Calu3 (cell line): Measurements from ENCODE around the gene ZBTB20. TPM values are rescaled to one million over a fixed set of nuclear protein-coding genes. Genes with fewer than 3 reads are reported as not detected.

ENCODE experiments used
- BruUV-seq: library from RNA; stranded (reverse); fragments of 400-500 nt; replicated peaks from 2 replicates; lab custom pipeline; 2021; lab: Mats Ljungman, UMichigan
- CTCF ChIA-PET: fragments of 300-600 bp; sonication (Branson Sonifier 250); formaldehyde crosslinking; loops from one replicate; lab custom pipeline; 2022; ENCODE audit warnings: antibody characterized with exemption; lab: Charles Lee
- DNase-seq: peaks from one replicate; pipeline ENCODE4 v3.0.0; 2022
- H3K27ac Mint-ChIP-seq: one replicate; pipeline ENCODE4 v1.8.0; 2022; ENCODE audit warnings: mixed read lengths; ENCODE audit not compliant: unreplicated experiment
- H3K27me3 Mint-ChIP-seq: one replicate; pipeline ENCODE4 v1.8.0; 2022; ENCODE audit warnings: mixed read lengths; ENCODE audit not compliant: unreplicated experiment
- H3K36me3 Mint-ChIP-seq: one replicate; pipeline ENCODE4 v1.8.0; 2022; ENCODE audit warnings: mild to moderate bottlenecking, moderate library complexity, mixed read lengths; ENCODE audit not compliant: insufficient read depth, unreplicated experiment
- H3K4me1 Mint-ChIP-seq: one replicate; pipeline ENCODE4 v1.8.0; 2022; ENCODE audit warnings: mild to moderate bottlenecking, low read depth, mixed read lengths; ENCODE audit not compliant: unreplicated experiment
- H3K4me3 Mint-ChIP-seq: one replicate; pipeline ENCODE4 v1.8.0; 2022; ENCODE audit warnings: mild to moderate bottlenecking, low read depth, moderate library complexity, mixed read lengths; ENCODE audit not compliant: unreplicated experiment
- H3K9me3 Mint-ChIP-seq: one replicate; pipeline ENCODE4 v1.8.0; 2022; ENCODE audit warnings: low read depth, mixed read lengths; ENCODE audit not compliant: unreplicated experiment
- intact Hi-C: fragments of 100-400 bp; cut with micrococcal nuclease; formaldehyde crosslinking; loops from one replicate; pipeline ENCODE4 v1.10.0; 2022; ENCODE audit not compliant: unreplicated experiment
- total RNA-seq: library from RNA; stranded (reverse); gene quantifications from 2 replicates; pipeline ENCODE4 v1.2.3, GENCODE V29; 2022
- TF ChIP-seq, protein P1 (sequence below): fragments of 200-600 bp; IDR thresholded peaks from one replicate; pipeline ENCODE4 v1.8.0; 2022; ENCODE audit warnings: antibody characterized with exemption; ENCODE audit not compliant: unreplicated experiment

Gene ZBTB20
- total RNA-seq, 1 experiment from 2014 or later: 24.1 TPM

GRCh38 chr3:114722530-114722929 is 424.6 kb downstream of the ZBTB20 start:
- no TSS peak for BruUV-seq
- Mint-ChIP-seq H3K36me3 (no peaks in the 10 kb centered on the region), H3K27me3 (no peaks in the 10 kb centered on the region), H3K9me3 (no peaks in the 10 kb centered on the region), H3K27ac (no peak overlapping the region), H3K4me1 (peaks cover 50% of the 10 kb centered on the region), H3K4me3 (no peak overlapping the region)
- CTCF ChIA-PET: no interaction called here
- TF ChIP-seq, protein P1, sequence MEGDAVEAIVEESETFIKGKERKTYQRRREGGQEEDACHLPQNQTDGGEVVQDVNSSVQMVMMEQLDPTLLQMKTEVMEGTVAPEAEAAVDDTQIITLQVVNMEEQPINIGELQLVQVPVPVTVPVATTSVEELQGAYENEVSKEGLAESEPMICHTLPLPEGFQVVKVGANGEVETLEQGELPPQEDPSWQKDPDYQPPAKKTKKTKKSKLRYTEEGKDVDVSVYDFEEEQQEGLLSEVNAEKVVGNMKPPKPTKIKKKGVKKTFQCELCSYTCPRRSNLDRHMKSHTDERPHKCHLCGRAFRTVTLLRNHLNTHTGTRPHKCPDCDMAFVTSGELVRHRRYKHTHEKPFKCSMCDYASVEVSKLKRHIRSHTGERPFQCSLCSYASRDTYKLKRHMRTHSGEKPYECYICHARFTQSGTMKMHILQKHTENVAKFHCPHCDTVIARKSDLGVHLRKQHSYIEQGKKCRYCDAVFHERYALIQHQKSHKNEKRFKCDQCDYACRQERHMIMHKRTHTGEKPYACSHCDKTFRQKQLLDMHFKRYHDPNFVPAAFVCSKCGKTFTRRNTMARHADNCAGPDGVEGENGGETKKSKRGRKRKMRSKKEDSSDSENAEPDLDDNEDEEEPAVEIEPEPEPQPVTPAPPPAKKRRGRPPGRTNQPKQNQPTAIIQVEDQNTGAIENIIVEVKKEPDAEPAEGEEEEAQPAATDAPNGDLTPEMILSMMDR: no peak
- intact Hi-C loops: no loop called here
- no peak for DNase-seq

GRCh38 chr3:114721864-114722263 is 425.2 kb downstream of the ZBTB20 start:
- H3K27ac Mint-ChIP-seq: no peak overlapping the region
- DNase-seq: no peak
- CTCF ChIA-PET: no interaction called here
- TF ChIP-seq, protein P1: no peak
- no TSS peak for BruUV-seq
- H3K36me3 Mint-ChIP-seq: no peaks in the 10 kb centered on the region
- no peaks in the 10 kb centered on the region for H3K27me3 Mint-ChIP-seq
- H3K9me3 Mint-ChIP-seq: no peaks in the 10 kb centered on the region
- no peak overlapping the region for H3K4me3 Mint-ChIP-seq
- H3K4me1 Mint-ChIP-seq: peaks cover 57% of the 10 kb centered on the region
- intact Hi-C loops: no loop called here

DNA sequence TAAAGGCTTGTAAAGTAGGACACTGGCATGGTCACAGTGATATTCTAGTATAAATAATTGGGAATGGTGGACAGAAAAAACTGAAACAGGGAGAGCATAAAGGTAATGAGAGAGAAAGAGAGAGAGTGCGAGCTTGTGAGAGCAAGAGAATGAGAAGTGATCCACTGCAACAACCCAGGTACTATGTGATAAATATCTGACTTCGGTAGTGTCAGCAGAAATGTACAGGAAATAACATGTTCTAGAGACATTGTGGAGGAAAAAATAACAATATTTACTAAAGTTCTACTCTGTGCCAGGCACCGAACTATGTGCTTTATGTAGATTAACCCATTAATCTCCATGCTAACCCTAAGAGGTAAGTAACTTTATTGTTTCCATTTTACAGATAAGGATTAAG is 425.9 kb downstream of the ZBTB20 start:
- Mint-ChIP-seq H3K27me3 (no peaks in the 10 kb centered on the region), H3K4me3 (no peak overlapping the region), H3K9me3 (no peaks in the 10 kb centered on the region), H3K27ac (peak overlapping the region; percentile 2), H3K4me1 (peaks cover 64% of the 10 kb centered on the region), H3K36me3 (no peaks in the 10 kb centered on the region)
- intact Hi-C loops: no loop called here
- TF ChIP-seq, protein P1: no peak
- DNase-seq: no peak
- CTCF ChIA-PET: no interaction called here
- no TSS peak for BruUV-seq

DNA sequence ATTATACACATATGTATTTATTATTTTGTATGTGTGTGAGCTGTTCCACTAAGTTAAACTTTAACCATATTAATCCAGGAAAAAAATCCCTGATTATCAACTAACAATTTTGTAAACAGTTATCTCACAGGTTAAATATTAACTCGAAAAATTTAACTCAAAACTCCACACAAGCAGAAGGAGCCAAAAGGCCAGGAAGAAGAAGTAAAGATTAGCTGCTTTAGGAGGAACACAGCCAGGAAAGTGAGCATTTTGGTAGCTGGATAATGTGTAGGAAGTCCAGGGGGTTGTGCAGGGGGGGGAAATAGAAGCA is 428.2 kb downstream of the ZBTB20 start:
- peak overlapping the region; percentile 53 for H3K27ac Mint-ChIP-seq
- TF ChIP-seq, protein P1: no peak
- DNase-seq: no peak
- H3K4me3 Mint-ChIP-seq: peak overlapping the region; percentile 50
- CTCF ChIA-PET: no interaction called here
- H3K4me1 Mint-ChIP-seq: peaks cover 79% of the 10 kb centered on the region
- H3K9me3 Mint-ChIP-seq: no peaks in the 10 kb centered on the region
- intact Hi-C loops: loop anchor here (5.0 kb wide), 1 partner anchor 72 kb away; no protein-coding TSS in a partner anchor
- no peaks in the 10 kb centered on the region for H3K27me3 Mint-ChIP-seq
- no TSS peak for BruUV-seq
- no peaks in the 10 kb centered on the region for H3K36me3 Mint-ChIP-seq
